Measurements from ENCODE around the gene PLA2G4B.

Gene PLA2G4B

DNA sequence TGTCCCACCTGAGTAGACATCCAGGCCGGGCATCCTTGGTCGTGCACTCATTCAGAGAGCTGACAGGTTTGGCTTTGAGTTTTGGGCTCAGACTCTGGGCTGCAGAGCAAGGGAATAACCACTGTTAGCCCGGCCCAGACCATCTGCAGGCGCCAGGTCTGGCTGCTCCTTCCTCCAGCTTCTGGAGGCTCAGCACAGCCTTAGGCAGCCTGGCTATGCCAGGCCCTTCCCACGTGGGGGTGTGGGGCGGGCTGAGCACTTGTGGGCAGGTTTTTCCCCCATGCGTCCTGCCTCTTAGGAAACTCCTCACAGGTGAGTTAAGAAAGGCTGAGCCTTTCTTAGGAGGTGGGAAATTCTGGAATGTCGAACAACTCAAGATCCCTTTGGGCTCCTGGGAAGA, 11.2 kb downstream of the PLA2G4B start:
- peaks cover 7% of the 10 kb centered on the region for H3K36me3 ChIP-seq (ENCODE audit: control insufficient read depth, insufficient read depth, low read length)
- no peak for TF ChIP-seq CTCF (IDR thresholded peaks at IDR 0.05; ENCODE audit: insufficient read depth, low read length, poor library complexity, severe bottlenecking)
- DNase-seq (ENCODE audit: extremely low read depth, insufficient read length) = no peak
- H3K27me3 ChIP-seq (replicated peaks; ENCODE audit: control insufficient read depth, insufficient read depth, low read length) = no peaks in the 10 kb centered on the region
- H3K4me3 ChIP-seq (replicated peaks; ENCODE audit: low read depth, low read length) = no peak overlapping the region

GRCh38 chr15:41850482-41851166, 12.0 kb downstream of the PLA2G4B start:
- no peak overlapping the region for H3K4me3 ChIP-seq (replicated peaks; ENCODE audit: low read depth, low read length)
- no peaks in the 10 kb centered on the region; the same call in 1 of the 2 replicates for H3K27me3 ChIP-seq (replicated peaks; ENCODE audit: control insufficient read depth, insufficient read depth, low read length)
- H3K36me3 ChIP-seq (ENCODE audit: control insufficient read depth, insufficient read depth, low read length) = peaks cover 7% of the 10 kb centered on the region
- no peak for DNase-seq (ENCODE audit: extremely low read depth, insufficient read length)
- no peak for TF ChIP-seq CTCF (IDR thresholded peaks at IDR 0.05; ENCODE audit: insufficient read depth, low read length, poor library complexity, severe bottlenecking)

DNA sequence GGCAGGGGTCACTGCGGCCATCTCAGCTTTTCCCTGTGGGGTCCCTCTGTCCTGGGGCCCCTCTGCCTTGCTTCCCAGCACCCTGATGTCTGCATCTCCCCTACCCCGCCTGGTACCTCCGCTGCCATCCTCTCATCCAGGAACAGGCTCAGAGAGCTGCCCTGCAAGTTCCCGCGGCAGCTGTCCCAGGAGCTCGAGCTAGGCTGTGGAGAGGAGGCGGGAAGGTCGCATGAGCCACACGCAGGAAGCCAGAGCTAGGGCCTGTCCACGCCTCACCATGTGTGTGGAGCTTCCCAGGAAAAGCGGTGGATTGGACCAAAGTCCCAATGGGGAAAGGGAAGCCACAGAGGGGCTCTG, 12.5 kb downstream of the PLA2G4B start:
- Histone ChIP-seq H3K27me3 (replicated peaks; ENCODE audit: control insufficient read depth, insufficient read depth, low read length) (no peaks in the 10 kb centered on the region; the same call in 1 of the 2 replicates), H3K36me3 (ENCODE audit: control insufficient read depth, insufficient read depth, low read length) (peaks cover 6% of the 10 kb centered on the region), H3K4me3 (replicated peaks; ENCODE audit: low read depth, low read length) (no peak overlapping the region)
- DNase-seq (ENCODE audit: extremely low read depth, insufficient read length) = no peak
- TF ChIP-seq CTCF (IDR thresholded peaks at IDR 0.05; ENCODE audit: insufficient read depth, low read length, poor library complexity, severe bottlenecking) = no peak

- no peaks in the 10 kb centered on the region; the same call in 1 of the 2 replicates for H3K27me3 ChIP-seq (replicated peaks; ENCODE audit: control insufficient read depth, insufficient read depth, low read length)
- no peak for TF ChIP-seq CTCF (IDR thresholded peaks at IDR 0.05; ENCODE audit: insufficient read depth, low read length, poor library complexity, severe bottlenecking)
- peaks cover 6% of the 10 kb centered on the region for H3K36me3 ChIP-seq (ENCODE audit: control insufficient read depth, insufficient read depth, low read length)
- no peak for DNase-seq (ENCODE audit: extremely low read depth, insufficient read length)
- no peak overlapping the region for H3K4me3 ChIP-seq (replicated peaks; ENCODE audit: low read depth, low read length)
Measured at GRCh38 chr15:41851755-41852370, 13.2 kb downstream of the PLA2G4B start.

GRCh38 chr15:41852736-41853590, 14.3 kb downstream of the PLA2G4B start:
- TF ChIP-seq CTCF (IDR thresholded peaks at IDR 0.05; ENCODE audit: insufficient read depth, low read length, poor library complexity, severe bottlenecking) = no peak
- DNase-seq (ENCODE audit: extremely low read depth, insufficient read length) = no peak
- no peaks in the 10 kb centered on the region; the same call in 1 of the 2 replicates for H3K27me3 ChIP-seq (replicated peaks; ENCODE audit: control insufficient read depth, insufficient read depth, low read length)

More at GRCh38 chr15:41852736-41853590, 14.3 kb downstream of the PLA2G4B start:
- no peaks in the 10 kb centered on the region; the same call in 1 of the 2 replicates for H3K36me3 ChIP-seq (ENCODE audit: control insufficient read depth, insufficient read depth, low read length)
- no peak overlapping the region for H3K4me3 ChIP-seq (replicated peaks; ENCODE audit: low read depth, low read length)
